Upper lobe of right lung (tissue), 1 donor: ENCODE measurements around the gene GATAD2B. TPM values are rescaled to one million over a fixed set of nuclear protein-coding genes. Genes with fewer than 3 reads are reported as not detected.

ENCODE experiments used
- ATAC-seq: fragments of 200-7000 bp; cut with Tn5 transposase; one replicate; pipeline ENCODE4 v1.9.1; 2020; ENCODE audit warnings: mild to moderate bottlenecking, moderate library complexity
- DNase-seq: peaks from one replicate; pipeline ENCODE4 v3.0.0-alpha.2; 2020
- H3K27ac ChIP-seq: fragments of 200-600 bp; one replicate; pipeline ENCODE4 v1.8.0; 2022
- H3K27me3 ChIP-seq: fragments of 200-600 bp; one replicate; pipeline ENCODE4 v1.8.0; 2022; ENCODE audit warnings: mild to moderate bottlenecking
- H3K36me3 ChIP-seq: fragments of 200-600 bp; one replicate; pipeline ENCODE4 v1.8.0; 2022
- H3K4me1 ChIP-seq: fragments of 200-600 bp; one replicate; pipeline ENCODE4 v1.8.0; 2022
- H3K4me3 ChIP-seq: fragments of 200-600 bp; one replicate; pipeline ENCODE4 v1.8.0; 2022; ENCODE audit warnings: mild to moderate bottlenecking
- H3K9me3 ChIP-seq: fragments of 200-600 bp; one replicate; pipeline ENCODE4 v1.8.0; 2022
- intact Hi-C: fragments of 100-400 bp; cut with DNase I; formaldehyde crosslinking; loops from one replicate; pipeline ENCODE4 v1.11.0; 2022
- total RNA-seq: library from RNA; stranded (reverse); fragmentation: NEBNext Ultra II Directional; extraction: Animal tissue kit (Norgen Biotek cat#: 25700); gene quantifications from one replicate; pipeline ENCODE4 v1.2.1, GENCODE V29; 2021
- TF ChIP-seq, protein P1 (sequence below): fragments of 200-600 bp; IDR thresholded peaks from one replicate; pipeline ENCODE4 v1.8.0; 2022; ENCODE audit warnings: antibody characterized with exemption
- donor health status: DM: no; HTN: yes; CAD: no; lungs with severe emphysema.

The GATAD2B gene
- total RNA-seq, 1 donor from 2014 or later = 55.1 TPM

DNA sequence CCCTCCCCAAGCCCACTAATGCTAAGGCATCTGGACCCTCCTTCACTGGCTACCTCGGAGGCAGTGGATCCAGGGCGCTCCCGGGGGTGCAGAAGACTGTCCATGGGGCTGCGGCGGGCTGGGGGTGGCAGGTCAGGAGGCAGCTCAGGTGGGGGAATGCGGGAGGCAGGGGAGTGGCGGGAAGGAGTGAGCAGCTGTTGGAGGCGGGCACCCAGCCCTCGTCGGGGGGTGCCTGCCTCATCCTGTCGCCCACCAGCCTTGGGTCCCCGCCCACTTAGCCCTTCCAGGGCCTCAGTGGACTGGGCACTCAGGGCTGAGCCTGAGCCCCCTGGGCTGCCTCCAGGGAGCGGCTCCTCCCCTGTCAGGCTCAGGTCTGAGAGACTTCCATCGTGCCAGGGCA lies 10.7 kb upstream of the GATAD2B start:
- H3K36me3 ChIP-seq = peaks cover 86% of the 10 kb centered on the region
- H3K9me3 ChIP-seq = no peaks in the 10 kb centered on the region
- ATAC-seq = no peak
- no peaks in the 10 kb centered on the region for H3K4me1 ChIP-seq
- no peak overlapping the region for H3K4me3 ChIP-seq
- peak; percentile 54 for DNase-seq
- intact Hi-C loops = no loop called here
- H3K27ac ChIP-seq = no peak overlapping the region
- H3K27me3 ChIP-seq = no peaks in the 10 kb centered on the region
- TF ChIP-seq, protein P1, sequence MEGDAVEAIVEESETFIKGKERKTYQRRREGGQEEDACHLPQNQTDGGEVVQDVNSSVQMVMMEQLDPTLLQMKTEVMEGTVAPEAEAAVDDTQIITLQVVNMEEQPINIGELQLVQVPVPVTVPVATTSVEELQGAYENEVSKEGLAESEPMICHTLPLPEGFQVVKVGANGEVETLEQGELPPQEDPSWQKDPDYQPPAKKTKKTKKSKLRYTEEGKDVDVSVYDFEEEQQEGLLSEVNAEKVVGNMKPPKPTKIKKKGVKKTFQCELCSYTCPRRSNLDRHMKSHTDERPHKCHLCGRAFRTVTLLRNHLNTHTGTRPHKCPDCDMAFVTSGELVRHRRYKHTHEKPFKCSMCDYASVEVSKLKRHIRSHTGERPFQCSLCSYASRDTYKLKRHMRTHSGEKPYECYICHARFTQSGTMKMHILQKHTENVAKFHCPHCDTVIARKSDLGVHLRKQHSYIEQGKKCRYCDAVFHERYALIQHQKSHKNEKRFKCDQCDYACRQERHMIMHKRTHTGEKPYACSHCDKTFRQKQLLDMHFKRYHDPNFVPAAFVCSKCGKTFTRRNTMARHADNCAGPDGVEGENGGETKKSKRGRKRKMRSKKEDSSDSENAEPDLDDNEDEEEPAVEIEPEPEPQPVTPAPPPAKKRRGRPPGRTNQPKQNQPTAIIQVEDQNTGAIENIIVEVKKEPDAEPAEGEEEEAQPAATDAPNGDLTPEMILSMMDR = no peak

DNA sequence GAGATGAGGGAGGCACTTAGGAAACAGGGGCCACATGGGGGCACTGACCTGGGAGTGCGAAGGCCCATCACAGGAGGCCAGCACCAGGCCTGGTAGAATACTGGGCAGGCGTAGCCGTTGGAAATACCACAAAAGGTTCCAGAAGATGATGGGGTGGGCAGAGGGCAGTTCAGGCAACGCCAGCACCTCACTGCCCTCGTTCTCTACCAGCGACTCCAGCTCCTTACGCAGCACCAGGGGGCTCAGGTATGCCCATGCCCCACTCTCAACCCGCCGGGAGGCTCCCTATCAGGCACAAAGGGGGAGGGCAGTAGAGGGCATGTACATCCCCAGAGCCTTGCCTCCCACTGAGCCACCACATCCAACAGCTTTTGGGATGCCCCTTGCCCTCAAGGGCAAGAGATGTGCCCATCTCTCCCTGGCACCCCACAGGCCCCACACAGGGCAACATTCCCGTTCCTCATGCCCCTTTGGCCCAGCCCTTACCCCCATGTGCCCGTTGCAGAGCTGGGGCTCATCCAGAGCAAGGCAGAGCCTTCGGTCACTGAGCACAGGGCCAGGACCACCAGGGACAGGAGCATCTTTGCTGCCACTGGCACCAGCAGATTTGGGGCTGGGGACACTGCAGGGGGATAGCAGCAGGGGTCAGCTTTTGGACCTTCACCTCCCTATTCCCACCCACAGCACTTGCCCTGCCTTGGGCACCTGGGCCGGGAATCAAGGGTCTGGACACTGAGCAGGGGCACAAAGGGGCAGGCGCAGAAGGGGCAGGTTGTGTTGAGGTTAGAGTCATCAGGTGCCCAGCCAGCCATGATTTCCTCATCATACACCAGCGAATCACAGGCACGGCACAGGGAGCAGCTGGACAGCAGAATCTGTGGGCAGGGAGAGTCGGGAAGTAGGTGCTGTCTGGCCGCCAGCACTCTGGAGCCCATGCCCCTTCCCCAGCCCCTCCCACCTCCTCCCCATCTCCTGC lies 9.7 kb upstream of the GATAD2B start:
- intact Hi-C loops = no loop called here
- Histone ChIP-seq H3K4me1 (no peaks in the 10 kb centered on the region), H3K27me3 (no peaks in the 10 kb centered on the region), H3K4me3 (no peak overlapping the region), H3K27ac (no peak overlapping the region), H3K36me3 (peaks cover 76% of the 10 kb centered on the region), H3K9me3 (no peaks in the 10 kb centered on the region)
- no peak for ATAC-seq
- TF ChIP-seq, protein P1 = no peak
- peak; percentile 51 for DNase-seq

DNA sequence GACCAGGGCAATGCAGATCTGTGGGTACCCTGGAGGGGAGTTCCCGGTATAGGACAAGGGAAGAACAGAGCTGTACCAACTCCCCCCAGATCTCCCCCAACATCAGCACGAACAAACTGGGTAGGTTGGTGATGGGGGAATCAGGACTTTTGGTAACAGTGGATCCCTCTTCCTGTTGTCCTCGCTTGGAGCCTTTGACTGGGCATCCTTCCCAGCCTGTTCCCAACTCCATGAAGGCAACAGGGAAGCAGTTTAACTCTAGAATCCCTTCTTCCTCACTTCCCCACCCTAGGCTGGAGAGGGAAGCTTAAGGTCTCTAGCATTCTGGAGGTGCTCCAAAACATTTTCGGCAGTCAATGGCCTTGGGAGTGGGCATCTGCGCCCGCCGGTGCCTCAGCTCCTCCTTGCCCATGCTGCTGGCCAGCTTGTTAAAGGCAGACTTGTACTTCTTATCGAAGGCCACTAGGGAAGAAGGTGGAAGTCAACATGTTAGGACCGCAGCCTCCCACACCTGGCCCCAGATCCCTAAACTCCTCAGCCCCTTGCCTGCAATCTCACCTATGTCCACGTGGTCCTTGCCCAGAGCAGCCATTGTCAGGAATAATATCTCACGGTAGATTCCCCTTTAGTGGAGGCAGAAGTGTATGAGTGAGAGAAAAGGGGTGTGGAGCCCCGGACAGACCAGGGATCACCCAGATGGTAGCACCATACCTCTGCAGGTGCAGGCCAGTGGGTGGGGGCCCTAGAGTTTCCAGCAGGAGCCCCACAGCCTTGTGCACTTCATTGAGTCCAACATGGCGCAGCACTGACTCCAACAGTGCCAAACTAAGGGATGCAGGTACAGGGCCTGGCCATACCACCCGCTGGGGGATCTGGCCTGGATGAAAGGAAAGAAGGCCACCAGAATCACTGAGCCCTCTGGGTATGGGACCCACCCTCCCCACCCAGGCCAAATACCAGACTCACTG lies 7.5 kb upstream of the GATAD2B start:
- H3K27me3 ChIP-seq = no peaks in the 10 kb centered on the region
- TF ChIP-seq, protein P1 = no peak
- H3K36me3 ChIP-seq = peaks cover 54% of the 10 kb centered on the region
- H3K4me1 ChIP-seq = no peaks in the 10 kb centered on the region
- DNase-seq (peak; percentile 40), ATAC-seq (no peak)
- intact Hi-C loops = loop anchor here (10.0 kb wide), 1 partner anchor 115 kb away; no protein-coding TSS in a partner anchor
- no peak overlapping the region for H3K4me3 ChIP-seq
- no peaks in the 10 kb centered on the region for H3K9me3 ChIP-seq
- H3K27ac ChIP-seq = no peak overlapping the region

DNA sequence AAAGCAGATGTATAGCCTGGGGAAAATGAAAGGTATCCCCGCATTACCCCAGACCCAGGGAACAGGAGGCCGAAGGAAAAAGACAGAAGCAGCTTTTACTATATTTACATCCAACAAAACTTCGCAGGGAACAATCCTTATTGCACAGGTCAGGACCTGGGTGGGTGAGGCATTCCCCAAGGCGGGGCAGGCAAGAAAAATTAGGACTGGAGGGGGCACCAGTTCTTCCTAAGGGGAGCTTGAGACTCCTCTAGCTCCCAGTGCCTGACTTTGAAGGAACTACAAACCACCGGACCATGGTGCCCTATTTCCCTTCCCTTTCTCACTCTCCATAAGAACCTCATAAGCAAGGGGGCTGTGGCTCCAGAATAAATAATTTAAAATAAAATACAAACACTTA lies 6.7 kb upstream of the GATAD2B start:
- Histone ChIP-seq H3K36me3 (peaks cover 46% of the 10 kb centered on the region), H3K27me3 (no peaks in the 10 kb centered on the region), H3K4me3 (no peak overlapping the region), H3K9me3 (no peaks in the 10 kb centered on the region), H3K27ac (no peak overlapping the region), H3K4me1 (no peaks in the 10 kb centered on the region)
- TF ChIP-seq, protein P1 = no peak
- ATAC-seq (no peak), DNase-seq (peak; percentile 13)
- intact Hi-C loops = loop anchor here (10.0 kb wide), 1 partner anchor 115 kb away; no protein-coding TSS in a partner anchor

DNA sequence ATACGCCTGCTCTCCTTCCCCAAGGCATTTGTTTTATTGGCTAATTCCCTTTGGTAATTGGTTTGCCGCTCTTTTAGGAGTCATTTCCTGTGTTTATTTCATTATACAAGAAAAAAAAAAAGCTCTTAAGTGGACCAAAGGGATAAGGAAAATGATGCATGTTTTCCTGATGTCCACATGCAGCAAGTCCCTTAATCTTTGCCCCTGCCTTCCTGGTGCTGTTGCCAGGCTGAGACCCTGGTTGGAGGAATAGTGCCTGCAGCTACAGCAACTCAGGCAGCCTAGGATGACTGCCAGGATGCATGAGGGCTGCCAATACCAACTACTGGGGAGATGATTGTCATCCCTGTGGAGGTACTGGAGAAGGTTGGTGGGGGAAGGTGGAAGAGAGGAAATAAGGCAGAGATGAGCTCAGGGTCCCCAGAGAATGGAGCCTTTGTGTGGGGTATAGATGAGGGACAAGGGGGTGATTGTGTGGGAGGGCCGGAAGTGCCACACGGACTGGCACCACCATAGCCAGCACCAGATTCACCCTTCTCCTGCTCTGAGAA lies 6.1 kb upstream of the GATAD2B start:
- TF ChIP-seq, protein P1 = no peak
- H3K27ac ChIP-seq = no peak overlapping the region
- intact Hi-C loops = loop anchor here (10.0 kb wide), 1 partner anchor 114 kb away; no protein-coding TSS in a partner anchor
- no peaks in the 10 kb centered on the region for H3K9me3 ChIP-seq
- peaks cover 4% of the 10 kb centered on the region for H3K4me1 ChIP-seq
- ATAC-seq = no peak
- H3K36me3 ChIP-seq = peaks cover 40% of the 10 kb centered on the region
- no peak overlapping the region for H3K4me3 ChIP-seq
- H3K27me3 ChIP-seq = no peaks in the 10 kb centered on the region
- DNase-seq = peak; percentile 32
